Mucosa of descending colon (tissue), 3 donors: ENCODE results near the gene LY6G6C. TPM values are rescaled to one million over a fixed set of nuclear protein-coding genes. Genes with fewer than 3 reads are reported as not detected.

Experiments
- ATAC-seq: fragments of 200-7000 bp; cut with Tn5 transposase; one replicate; pipeline ENCODE4 v1.9.1; 2020; ENCODE audit warnings: mild to moderate bottlenecking, moderate library complexity
- DNase-seq, 3 donors: peaks; one replicate each; pipeline ENCODE4 v3.0.0-alpha.2; 2020
- H3K36me3 ChIP-seq: fragments of 200-600 bp; one replicate; pipeline ENCODE4 v1.8.0; 2021; ENCODE audit warnings: low read depth, mild to moderate bottlenecking
- H3K4me1 ChIP-seq: fragments of 200-600 bp; one replicate; pipeline ENCODE4 v1.8.0; 2021; ENCODE audit warnings: low read depth, mild to moderate bottlenecking
- H3K4me3 ChIP-seq: fragments of 200-600 bp; one replicate; pipeline ENCODE4 v1.8.0; 2021; ENCODE audit warnings: mild to moderate bottlenecking
- H3K9me3 ChIP-seq: fragments of 200-600 bp; one replicate; pipeline ENCODE4 v1.8.0; 2021; ENCODE audit warnings: mild to moderate bottlenecking
- CTCF ChIP-seq: fragments of 200-600 bp; IDR thresholded peaks from one replicate; pipeline ENCODE4 v1.8.0; 2022; ENCODE audit warnings: antibody characterized with exemption, mild to moderate bottlenecking
- intact Hi-C, 2 donors: fragments of 100-400 bp; cut with DNase I in 1 of 2; cut with micrococcal nuclease in 1 of 2; formaldehyde crosslinking; loops; one replicate each; pipeline versions ENCODE4 v1.11.0 to v1.11.1; 2022; cut with DNase I, micrococcal nuclease
- total RNA-seq, 3 donors: library from RNA; stranded (reverse); fragmentation: NEBNext Ultra II Directional in 2 of 3; extraction: Animal tissue kit (Norgen Biotek cat#: 25700) in 2 of 3; gene quantifications; one replicate each; pipeline versions ENCODE4 v1.2.1 to v1.2.4, GENCODE V29; 2021 to 2023
- donor health status: DM: no; HTN: no; CAD: no; lungs with moderate emphysema.
- donor health status: DM: no; HTN: no; CAD: no.
- donor health status: DM: no; HTN: yes; CAD: no.

Gene LY6G6C
- total RNA-seq, 3 donors from 2014 or later = 0.32 TPM; not detected in 2

GRCh38 chr6:31736768-31737314, 15.3 kb upstream of the LY6G6C start:
- H3K9me3 ChIP-seq = no peaks in the 10 kb centered on the region
- no peak for ATAC-seq
- H3K4me1 ChIP-seq = peaks cover 37% of the 10 kb centered on the region
- peaks cover 7% of the 10 kb centered on the region for H3K36me3 ChIP-seq
- no peak overlapping the region for H3K4me3 ChIP-seq
- no peak for TF ChIP-seq CTCF
- intact Hi-C loops = no loop called here
- DNase-seq = peak in 2 of 3 donors; percentile 40 to 56

GRCh38 chr6:31736021-31736767, 14.6 kb upstream of the LY6G6C start, which contains the start of gene CLIC1:
CLIC1 (minus strand) TSS chr6:31736530; CDS start chr6:31736300, 230 bp downstream.
- Histone ChIP-seq H3K4me3 (peak within 1 kb of the TSS; percentile 50), H3K4me1 (peaks cover 37% of the 10 kb centered on the region), H3K9me3 (no peaks in the 10 kb centered on the region), H3K36me3 (peaks cover 7% of the 10 kb centered on the region)
- no peak for TF ChIP-seq CTCF
- intact Hi-C loops = no loop called here
- ATAC-seq (peak; percentile 52), DNase-seq (peak; percentile 91 to 94 (median 94))

- Histone ChIP-seq H3K4me3 (peak overlapping the region; percentile 50), H3K36me3 (peaks cover 7% of the 10 kb centered on the region), H3K4me1 (peaks cover 33% of the 10 kb centered on the region), H3K9me3 (no peaks in the 10 kb centered on the region)
- intact Hi-C loops = loop anchor here in 1 of 2 donors (5.0 kb wide), 1 partner anchor 97 kb away; no protein-coding TSS in a partner anchor
- DNase-seq (peak; percentile 82 to 83 (median 82)), ATAC-seq (peak; percentile 27)
- no peak for TF ChIP-seq CTCF
Observed at GRCh38 chr6:31734821-31735406, 13.4 kb upstream of the LY6G6C start.

GRCh38 chr6:31734247-31734820, 12.8 kb upstream of the LY6G6C start:
- H3K4me1 ChIP-seq = peaks cover 32% of the 10 kb centered on the region
- H3K9me3 ChIP-seq = no peaks in the 10 kb centered on the region
- DNase-seq (no peak), ATAC-seq (no peak)
- TF ChIP-seq CTCF = no peak
- intact Hi-C loops = loop anchor here in 1 of 2 donors (5.0 kb wide), 1 partner anchor 98 kb away; no protein-coding TSS in a partner anchor
- peak overlapping the region; percentile 50 for H3K4me3 ChIP-seq
- H3K36me3 ChIP-seq = peaks cover 7% of the 10 kb centered on the region

- H3K4me1 ChIP-seq = peaks cover 30% of the 10 kb centered on the region
- ATAC-seq (no peak), DNase-seq (no peak)
- H3K4me3 ChIP-seq = no peak overlapping the region
- intact Hi-C loops = loop anchor here in 1 of 2 donors (5.0 kb wide), 1 partner anchor 99 kb away; no protein-coding TSS in a partner anchor
- peaks cover 7% of the 10 kb centered on the region for H3K36me3 ChIP-seq
- H3K9me3 ChIP-seq = no peaks in the 10 kb centered on the region
- no peak for TF ChIP-seq CTCF
Observed at GRCh38 chr6:31733734-31734133, 12.2 kb upstream of the LY6G6C start.
